H1 (cell line): ENCODE measurements around the gene CTTNBP2. TPM values are rescaled to one million over a fixed set of nuclear protein-coding genes. Genes with fewer than 3 reads are reported as not detected.

Experiments
- CTCF ChIA-PET: fragments of 300-600 bp; sonication (Branson Sonifier 250); formaldehyde crosslinking; loops from one replicate; lab custom pipeline; 2021; ENCODE audit not compliant: partially characterized antibody; lab: Charles Lee
- POLR2A ChIA-PET: fragments of 300-600 bp; sonication (Branson Sonifier 250); formaldehyde crosslinking; loops from one replicate; lab custom pipeline; 2021; ENCODE audit warnings: inconsistent platforms; ENCODE audit not compliant: partially characterized antibody; lab: Charles Lee
- DNase-seq, 2 experiments: peaks; one replicate each; pipeline versions ENCODE4 v3.0.0 to v3.0.0-alpha.2; 2010 to 2022; ENCODE audit warnings: low spot score in 2 of 2, low read depth in 1 of 2, mixed read lengths in 1 of 2
- FAIRE-seq: peaks from 2 replicates; lab custom pipeline; 2011; peaks lifted over from hg19 to GRCh38; lab: Jason Lieb, UNC
- H2AFZ ChIP-seq: 2 replicates; pipeline ENCODE4 v1.8.1; 2012; ENCODE audit warnings: low read length, inconsistent platforms
- H2AK5ac ChIP-seq: 2 replicates; pipeline ENCODE4 v1.6.1; 2013; ENCODE audit warnings: low read depth, low read length
- H2BK120ac ChIP-seq: replicated peaks from 2 replicates; pipeline ENCODE3; 2013; ENCODE audit warnings: low read depth, low read length, inconsistent platforms
- H2BK12ac ChIP-seq: 2 replicates; pipeline ENCODE4 v1.6.1; 2013; ENCODE audit warnings: low read depth, low read length
- H2BK15ac ChIP-seq: 2 replicates; pipeline ENCODE4 v1.6.1; 2013; ENCODE audit warnings: low read length
- H2BK20ac ChIP-seq: 2 replicates; pipeline ENCODE4 v1.6.1; 2013; ENCODE audit warnings: low read length
- H2BK5ac ChIP-seq: 2 replicates; pipeline ENCODE4 v1.6.1; 2013; ENCODE audit warnings: low read depth, low read length
- H3K14ac ChIP-seq: 2 replicates; pipeline ENCODE4 v1.6.1; 2013; ENCODE audit warnings: inconsistent platforms; ENCODE audit not compliant: insufficient read length
- H3K18ac ChIP-seq: 2 replicates; pipeline ENCODE4 v1.6.1; 2013; ENCODE audit warnings: low read length; ENCODE audit errors: extremely low read depth
- H3K23ac ChIP-seq: 2 replicates; pipeline ENCODE4 v1.6.1; 2013; ENCODE audit warnings: inconsistent platforms; ENCODE audit not compliant: insufficient read length
- H3K23me2 ChIP-seq: 2 replicates; pipeline ENCODE4 v1.6.1; 2013; ENCODE audit warnings: low read depth, low read length
- H3K27ac ChIP-seq: 2 replicates; pipeline ENCODE4 v1.6.1; 2011; ENCODE audit warnings: low read depth, low read length, inconsistent platforms
- H3K27me3 ChIP-seq, 4 experiments: replicated peaks in 1 of 4; 1 replicate in 1 of 4; 2 replicates in 3 of 4; pipeline versions ENCODE4 v1.6.1 to v1.8.1; 2011 to 2013; ENCODE audit warnings: low read length in 3 of 4, mild to moderate bottlenecking in 3 of 4, inconsistent platforms in 2 of 4, mixed read lengths in 2 of 4, moderate library complexity in 1 of 4; ENCODE audit not compliant: control insufficient read depth in 3 of 4, insufficient read depth in 3 of 4; ENCODE audit errors: extremely low read depth in 1 of 4
- H3K36me3 ChIP-seq, 4 experiments: 2 replicates each; pipeline versions ENCODE4 v1.6.1 to v1.8.1; 2011 to 2013; ENCODE audit warnings: mild to moderate bottlenecking in 4 of 4, low read length in 3 of 4, moderate library complexity in 2 of 4, control low read depth in 1 of 4, inconsistent platforms in 1 of 4; ENCODE audit not compliant: insufficient read depth in 4 of 4, control insufficient read depth in 2 of 4
- H3K4ac ChIP-seq: replicated peaks from 2 replicates; pipeline ENCODE3; 2013; ENCODE audit warnings: low read length, low read depth, mixed read lengths, inconsistent platforms; ENCODE audit not compliant: insufficient read length
- H3K4me1 ChIP-seq, 4 experiments: replicated peaks in 1 of 4; 1 replicate in 1 of 4; 2 replicates in 3 of 4; pipeline versions ENCODE4 v1.6.1 to v1.8.1; 2011 to 2013; ENCODE audit warnings: low read length in 3 of 4, inconsistent platforms in 2 of 4, mixed read lengths in 1 of 4; ENCODE audit not compliant: insufficient read depth in 4 of 4, control insufficient read depth in 3 of 4
- H3K4me2 ChIP-seq, 2 experiments: 2 replicates each; pipeline versions ENCODE4 v1.6.1 to v1.8.1; 2011 to 2013; ENCODE audit warnings: low read depth in 2 of 2, low read length in 2 of 2, control low read depth in 1 of 2, inconsistent platforms in 1 of 2, mild to moderate bottlenecking in 1 of 2; ENCODE audit not compliant: insufficient read depth in 1 of 2
- H3K4me3 ChIP-seq, 4 experiments: fragments of 200-600, 300-600 bp in 1 of 4; sonication (generic), shearing (Covaris generic), sonication (Bioruptor Twin) in 1 of 4; 2 replicates each; pipeline versions ENCODE4 v1.5.1 to v1.8.1; 2011 to 2016; ENCODE audit warnings: low read length in 4 of 4, low read depth in 3 of 4, control low read depth in 2 of 4, inconsistent platforms in 2 of 4, mild to moderate bottlenecking in 2 of 4, mixed read lengths in 1 of 4, moderate library complexity in 1 of 4; ENCODE audit not compliant: insufficient read depth in 2 of 4; ENCODE audit errors: extremely low read depth in 1 of 4
- H3K56ac ChIP-seq: replicated peaks from 2 replicates; pipeline ENCODE3; 2013; ENCODE audit warnings: low read depth, mild to moderate bottlenecking, mixed read lengths, low read length, inconsistent platforms; ENCODE audit not compliant: insufficient read length
- H3K79me1 ChIP-seq: 2 replicates; pipeline ENCODE4 v1.6.1; 2013; ENCODE audit warnings: low read depth, low read length, control low read depth
- H3K79me2 ChIP-seq, 2 experiments: 2 replicates each; pipeline versions ENCODE4 v1.6.1 to v1.8.1; 2012 to 2013; ENCODE audit warnings: low read length in 2 of 2, mild to moderate bottlenecking in 2 of 2, inconsistent platforms in 1 of 2; ENCODE audit not compliant: insufficient read depth in 2 of 2, control insufficient read depth in 1 of 2
- H3K9ac ChIP-seq, 4 experiments: replicated peaks in 1 of 4; 1 replicate in 1 of 4; 2 replicates in 3 of 4; pipeline versions ENCODE4 v1.6.1 to v1.8.1; 2011 to 2013; ENCODE audit warnings: low read depth in 3 of 4, low read length in 3 of 4, control low read depth in 2 of 4, mild to moderate bottlenecking in 2 of 4, moderate library complexity in 2 of 4, inconsistent platforms in 1 of 4; ENCODE audit errors: extremely low read depth in 1 of 4
- H3K9me3 ChIP-seq, 2 experiments: 2 replicates each; pipeline versions ENCODE4 v1.6.1 to v1.8.1; 2012 to 2013; ENCODE audit warnings: mild to moderate bottlenecking in 2 of 2, moderate library complexity in 2 of 2, control low read depth in 1 of 2, inconsistent platforms in 1 of 2, low read depth in 1 of 2, low read length in 1 of 2, mixed read lengths in 1 of 2; ENCODE audit not compliant: insufficient read depth in 2 of 2
- H4K20me1 ChIP-seq, 2 experiments: replicated peaks in 1 of 2; 2 replicates each; pipeline versions ENCODE3 to v1.8.1; 2011 to 2013; ENCODE audit warnings: inconsistent platforms in 2 of 2, low read length in 2 of 2, mild to moderate bottlenecking in 1 of 2; ENCODE audit not compliant: insufficient read depth in 2 of 2, control insufficient read depth in 1 of 2
- H4K5ac ChIP-seq: 2 replicates; pipeline ENCODE4 v1.6.1; 2013; ENCODE audit warnings: low read length, low read depth, mixed read lengths, inconsistent platforms; ENCODE audit not compliant: insufficient read length
- H4K8ac ChIP-seq: 2 replicates; pipeline ENCODE4 v1.8.0; 2013; ENCODE audit warnings: mild to moderate bottlenecking, moderate library complexity, low read length, inconsistent platforms; ENCODE audit not compliant: insufficient read depth; ENCODE audit errors: extremely low read depth
- H4K91ac ChIP-seq: replicated peaks from 2 replicates; pipeline ENCODE3; 2013; ENCODE audit warnings: low read length, mixed read lengths, inconsistent platforms; ENCODE audit not compliant: insufficient read length
- CBX8 ChIP-seq: fragments of 300-800, 300-1000 bp; sonication (generic); IDR thresholded peaks from 2 replicates; pipeline ENCODE4 v1.7.1; 2016; ENCODE audit warnings: low read depth, low read length, borderline replicate concordance
- CHD1 ChIP-seq: IDR thresholded peaks from 2 replicates; pipeline ENCODE4 v1.6.1; 2012; ENCODE audit warnings: low read depth, low read length, improper control_type of control experiment
- KDM1A ChIP-seq: fragments of 200-600, 300-600 bp; sonication (generic); IDR thresholded peaks from 2 replicates; pipeline ENCODE4 v1.7.1; 2016; ENCODE audit warnings: mild to moderate bottlenecking, low read length, borderline replicate concordance
- POLR2A ChIP-seq, 2 experiments: IDR thresholded peaks; 1 replicate in 1 of 2; 2 replicates in 1 of 2; pipeline ENCODE4 v1.6.1; 2011; ENCODE audit warnings: low read depth in 2 of 2, low read length in 2 of 2, mild to moderate bottlenecking in 2 of 2; ENCODE audit errors: control extremely low read depth in 1 of 2
- RBBP5 ChIP-seq: IDR thresholded peaks from 2 replicates; pipeline ENCODE4 v1.7.1; 2012; ENCODE audit warnings: low read depth, mild to moderate bottlenecking, inconsistent platforms, low read length, moderate library complexity, borderline replicate concordance
- RXRA ChIP-seq: IDR thresholded peaks from 2 replicates; pipeline ENCODE4 v1.6.1; 2011; ENCODE audit warnings: low read depth, mild to moderate bottlenecking, low read length, moderate library complexity; ENCODE audit not compliant: insufficient read depth
- SIN3A ChIP-seq, 2 experiments: IDR thresholded peaks in 1 of 2; conservative IDR thresholded peaks in 1 of 2; 2 replicates each; pipeline ENCODE4 v1.6.1; 2011 to 2012; ENCODE audit warnings: low read length in 2 of 2, improper control_type of control experiment in 1 of 2, low read depth in 1 of 2, mild to moderate bottlenecking in 1 of 2
- SIX5 ChIP-seq: IDR thresholded peaks from 2 replicates; pipeline ENCODE4 v1.6.1; 2011; ENCODE audit warnings: mild to moderate bottlenecking, low read depth, low read length
- SP1 ChIP-seq: IDR thresholded peaks from 2 replicates; pipeline ENCODE4 v1.6.1; 2011; ENCODE audit warnings: low read depth, low read length
- SRF ChIP-seq: IDR thresholded peaks from 2 replicates; pipeline ENCODE4 v1.6.1; 2011; ENCODE audit warnings: mild to moderate bottlenecking, low read depth, low read length, moderate library complexity
- ZNF274 ChIP-seq: IDR thresholded peaks from 2 replicates; pipeline ENCODE4 v1.7.0; 2012; ENCODE audit warnings: low read length, borderline replicate concordance; ENCODE audit errors: extremely low read depth
- WGBS, 2 experiments: shearing (Covaris generic) in 1 of 2; methylation state at CpG; one replicate each; pipeline versions ENCODE4 v1.1.6 to v1.1.7; 2013 to 2015; ENCODE audit warnings: low lambda C conversion rate in 2 of 2, mixed read lengths in 2 of 2, inconsistent platforms in 1 of 2, low coverage in 1 of 2, missing lambda C conversion rate in 1 of 2; ENCODE audit not compliant: insufficient replicate concordance in 2 of 2, insufficient coverage in 1 of 2, insufficient read length in 1 of 2; ENCODE audit errors: extremely low coverage in 1 of 2, missing lambda C conversion rate in 1 of 2; 5-methylcytosine and 5-hydroxymethylcytosine counted together
- polyA plus RNA-seq, 7 experiments: library from polyadenylated mRNA; depleted of rRNA in 3 of 7; stranded (reverse) in 5 of 7; unstranded in 2 of 7; fragments of >200 nt in 5 of 7; fragments of 200-250 nt in 2 of 7; gene quantifications; 1 replicate in 5 of 7; 2 replicates in 1 of 7; 4 replicates in 1 of 7; pipeline versions ENCODE4 v1.2.1 to v1.2.3, GENCODE V29; 2011 to 2013; ENCODE audit warnings: missing spikeins in 2 of 7, mixed read lengths in 2 of 7
- total RNA-seq: library from RNA; stranded (reverse); fragmentation: NEBNext Ultra II Directional; extraction: Animal tissue kit (Norgen Biotek cat#: 25700); gene quantifications from 2 replicates; pipeline ENCODE4 v1.2.1, GENCODE V29; 2021
- TF ChIP-seq, protein P1 (sequence below): IDR thresholded peaks from 2 replicates; pipeline ENCODE4 v1.6.1; 2012; ENCODE audit warnings: inconsistent platforms

CTTNBP2 gene
- total and polyA plus RNA-seq, 2 of the 8 experiments (the other 6 are each of a cell fraction or from before 2014, with no cell fraction given), result 15.3 to 35.1 TPM

DNA sequence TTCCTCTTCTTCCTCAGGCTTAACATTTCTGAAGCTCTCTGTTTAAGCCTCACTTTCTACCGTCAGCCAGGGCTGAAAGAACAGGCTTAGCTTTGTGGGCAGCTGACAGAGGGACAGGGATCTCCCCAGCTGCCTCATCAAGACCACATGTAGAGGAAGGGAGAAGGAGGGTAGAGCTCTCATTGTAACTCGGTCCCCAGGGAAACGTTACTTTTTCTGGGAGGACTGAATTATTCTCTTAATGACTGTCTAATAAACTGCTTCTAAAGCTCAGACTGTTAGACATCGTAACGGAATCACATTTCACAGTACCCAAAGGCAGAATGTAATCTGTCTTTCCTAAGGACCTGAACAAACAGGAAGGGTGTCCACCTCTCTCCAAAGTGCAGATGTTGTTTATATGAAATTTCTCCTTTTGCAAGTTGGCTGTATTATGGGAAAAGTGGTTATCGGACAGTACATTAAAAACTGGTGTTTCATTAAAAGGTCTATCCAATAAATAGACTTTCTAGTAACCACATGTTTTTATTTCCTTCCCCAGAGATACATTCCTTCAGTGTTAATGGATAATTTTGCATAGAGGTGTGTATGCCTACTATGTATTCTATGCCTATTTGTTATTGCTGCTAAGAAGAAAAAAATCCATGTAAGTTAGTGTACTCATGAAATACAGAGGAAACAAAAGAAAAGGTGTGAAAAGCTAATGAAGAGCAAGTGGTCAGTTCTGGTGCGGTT lies 144.2 kb downstream of the CTTNBP2 start:
- H4K91ac ChIP-seq, result no peak overlapping the region
- no peak overlapping the region for H4K5ac ChIP-seq
- H3K4me3 ChIP-seq, result no peak overlapping the region
- H3K79me2 ChIP-seq, result no peaks in the 10 kb centered on the region
- H3K36me3 ChIP-seq, result peaks cover 5 to 54% (median 20%) of the 10 kb centered on the region in 4 experiments; a peak in 7 of 8 replicates
- H3K27ac ChIP-seq, result no peak overlapping the region
- H3K23ac ChIP-seq, result no peak overlapping the region
- H4K8ac ChIP-seq, result no peak overlapping the region
- no peak overlapping the region for H2BK120ac ChIP-seq
- no peak for FAIRE-seq
- no peaks in the 10 kb centered on the region for H3K9me3 ChIP-seq
- no peak overlapping the region for H2AFZ ChIP-seq
- H2AK5ac ChIP-seq, result no peak overlapping the region
- no peaks in the 10 kb centered on the region for H4K20me1 ChIP-seq
- no peak overlapping the region for H3K9ac ChIP-seq
- H3K14ac ChIP-seq, result no peak overlapping the region
- CTCF ChIA-PET, result interaction anchor here (0.7 to 3.1 kb wide), 2 partner anchors 13 to 331 kb away, joined by 3 to 14 read pairs; no protein-coding TSS in a partner anchor
- no peaks in the 10 kb centered on the region for H3K79me1 ChIP-seq
- POLR2A ChIA-PET, result interaction anchor here (0.6 kb wide), 1 partner anchor 57 kb away, joined by 3 read pairs; no protein-coding TSS in a partner anchor
- no peak overlapping the region for H2BK12ac ChIP-seq
- no peak overlapping the region for H3K4ac ChIP-seq
- H3K18ac ChIP-seq, result no peak overlapping the region
- no peak overlapping the region for H2BK20ac ChIP-seq
- WGBS, 2 experiments, result 85% methylated on average over 7 of the region's 7 CpGs; no CpG with 5 or more reads in 1 of the 2 experiments
- H3K56ac ChIP-seq, result no peak overlapping the region
- H2BK5ac ChIP-seq, result no peak overlapping the region
- no peaks in the 10 kb centered on the region for H3K4me1 ChIP-seq
- no peak for DNase-seq
- H3K23me2 ChIP-seq, result no peaks in the 10 kb centered on the region
- no peak overlapping the region for H2BK15ac ChIP-seq
- no peaks in the 10 kb centered on the region for H3K27me3 ChIP-seq
- H3K4me2 ChIP-seq, result no peak overlapping the region
- TF ChIP-seq, protein P1, sequence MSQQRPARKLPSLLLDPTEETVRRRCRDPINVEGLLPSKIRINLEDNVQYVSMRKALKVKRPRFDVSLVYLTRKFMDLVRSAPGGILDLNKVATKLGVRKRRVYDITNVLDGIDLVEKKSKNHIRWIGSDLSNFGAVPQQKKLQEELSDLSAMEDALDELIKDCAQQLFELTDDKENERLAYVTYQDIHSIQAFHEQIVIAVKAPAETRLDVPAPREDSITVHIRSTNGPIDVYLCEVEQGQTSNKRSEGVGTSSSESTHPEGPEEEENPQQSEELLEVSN, result no peak
- no peak for TF ChIP-seq SP1
- TF ChIP-seq CHD1, result no peak
- no peak for TF ChIP-seq KDM1A
- no peak for TF ChIP-seq RXRA
- TF ChIP-seq SRF, result no peak
- no peak for TF ChIP-seq CBX8
- TF ChIP-seq ZNF274, result no peak
- TF ChIP-seq POLR2A (IDR thresholded peaks at IDR 0.05; ENCODE audit: control extremely low read depth in 1 of 2, low read depth in 2 of 2, low read length in 2 of 2), result no peak
- TF ChIP-seq RBBP5, result no peak
- TF ChIP-seq SIX5, result no peak
- no peak for TF ChIP-seq SIN3A (conservative IDR thresholded peaks at IDR 0.05 in 1 of 2, IDR thresholded peaks at IDR 0.05 in 1 of 2; ENCODE audit: low read depth in 1 of 2, low read length in 2 of 2)
